Fibroblast of the aortic adventitia (primary cell): ENCODE data around the gene ARHGEF1. TPM values are rescaled to one million over a fixed set of nuclear protein-coding genes. Genes with fewer than 3 reads are reported as not detected.

ENCODE experiments used
- DNase-seq: peaks from one replicate; pipeline ENCODE4 v3.0.0-alpha.2; 2010; ENCODE audit warnings: low read depth
- H3K4me3 ChIP-seq: 2 replicates; pipeline ENCODE4 v1.5.1; 2011; ENCODE audit warnings: low read depth, mild to moderate bottlenecking, control low read depth, low read length, moderate library complexity
- CTCF ChIP-seq: IDR thresholded peaks from 2 replicates; pipeline ENCODE4 v1.5.1; 2011; ENCODE audit warnings: mild to moderate bottlenecking, low read length, control low read depth, inconsistent platforms; ENCODE audit not compliant: insufficient read depth
- total RNA-seq: library from RNA; depleted of rRNA; stranded (reverse); fragments of >200 nt; gene quantifications from 2 replicates; pipeline ENCODE4 v1.2.3, GENCODE V29; 2012; ENCODE audit warnings: low replicate concordance

The ARHGEF1 gene
- total RNA-seq, 1 donor: 26.8 TPM

- H3K4me3 ChIP-seq: peak overlapping the region; percentile 57
- DNase-seq: no peak
- TF ChIP-seq CTCF: no peak
Observed at GRCh38 chr19:41939861-41940730, 57.1 kb downstream of the ARHGEF1 start.

GRCh38 chr19:41940731-41941409 is 57.9 kb downstream of the ARHGEF1 start:
- H3K4me3 ChIP-seq: peak overlapping the region; percentile 57
- TF ChIP-seq CTCF: no peak
- no peak for DNase-seq

- no peak for TF ChIP-seq CTCF
- DNase-seq: no peak
Observed at GRCh38 chr19:41941410-41942202, 58.6 kb downstream of the ARHGEF1 start.

GRCh38 chr19:41944336-41944735 is 61.4 kb downstream of the ARHGEF1 start:
- no peak overlapping the region for H3K4me3 ChIP-seq
- no peak for TF ChIP-seq CTCF
- no peak for DNase-seq

More at GRCh38 chr19:41941410-41942202, 58.6 kb downstream of the ARHGEF1 start:
- H3K4me3 ChIP-seq: no peak overlapping the region

GRCh38 chr19:41945135-41945766 is 62.3 kb downstream of the ARHGEF1 start:
- H3K4me3 ChIP-seq: no peak overlapping the region
- no peak for DNase-seq
- no peak for TF ChIP-seq CTCF

- H3K4me3 ChIP-seq: no peak overlapping the region
- no peak for TF ChIP-seq CTCF
- no peak for DNase-seq
Observed at GRCh38 chr19:41947091-41947490, 64.1 kb downstream of the ARHGEF1 start.
